GM23338 (cell line): Measurements from ENCODE around the gene CLDN3. TPM values are rescaled to one million over a fixed set of nuclear protein-coding genes. Genes with fewer than 3 reads are reported as not detected.

Experiments
- ATAC-seq: fragments of 200-7000 bp; cut with Tn5 transposase; 3 replicates; pipeline ENCODE4 v1.9.1; 2020
- DNase-seq: peaks from one replicate; pipeline ENCODE4 v3.0.0-alpha.2; 2015; ENCODE audit warnings: low spot score
- H2AFZ ChIP-seq: fragments of 200-600 bp; sonication (generic); 2 replicates; pipeline ENCODE4 v1.8.0; 2016; ENCODE audit warnings: antibody characterized with exemption, mild to moderate bottlenecking, moderate library complexity
- H3F3A ChIP-seq: fragments of 200-600 bp; sonication (generic); replicated peaks from 2 replicates; pipeline ENCODE4 v1.8.0; 2017; ENCODE audit warnings: antibody characterized with exemption, mixed run types, low read depth
- H3K27ac ChIP-seq: fragments of 200-600 bp; sonication (generic); 2 replicates; pipeline ENCODE4 v1.6.1; 2016; ENCODE audit warnings: low read depth
- H3K27me3 ChIP-seq: fragments of 200-600 bp; sonication (generic); 2 replicates; pipeline ENCODE4 v1.8.0; 2016; ENCODE audit warnings: mild to moderate bottlenecking, mixed run types, moderate library complexity; ENCODE audit not compliant: insufficient read depth
- H3K36me3 ChIP-seq: fragments of 200-600 bp; sonication (generic); 2 replicates; pipeline ENCODE4 v1.8.0; 2016; ENCODE audit warnings: mild to moderate bottlenecking; ENCODE audit not compliant: insufficient read depth
- H3K4me1 ChIP-seq: fragments of 200-600 bp; sonication (generic); 2 replicates; pipeline ENCODE4 v1.8.0; 2016; ENCODE audit warnings: mild to moderate bottlenecking, moderate library complexity; ENCODE audit not compliant: insufficient read depth
- H3K4me2 ChIP-seq: fragments of 200-600 bp; sonication (generic); 2 replicates; pipeline ENCODE4 v1.7.1; 2017; ENCODE audit warnings: mixed run types
- H3K4me3 ChIP-seq: fragments of 200-600 bp; sonication (generic); 2 replicates; pipeline ENCODE4 v1.6.1; 2016; ENCODE audit warnings: mixed run types
- H3K79me2 ChIP-seq: fragments of 200-600 bp; sonication (generic); replicated peaks from 2 replicates; pipeline ENCODE4 v1.8.0; 2017; ENCODE audit warnings: mild to moderate bottlenecking; ENCODE audit not compliant: insufficient read depth
- H3K9me2 ChIP-seq: fragments of 200-600 bp; sonication (generic); 2 replicates; pipeline ENCODE4 v1.8.0; 2017; ENCODE audit not compliant: insufficient read depth
- H4K20me1 ChIP-seq: fragments of 200-600 bp; sonication (generic); replicated peaks from 2 replicates; pipeline ENCODE4 v1.8.0; 2017; ENCODE audit warnings: mild to moderate bottlenecking; ENCODE audit not compliant: insufficient read depth
- H3K27ac Mint-ChIP-seq: 2 replicates; pipeline ENCODE4 v1.8.0; 2020; ENCODE audit warnings: inconsistent platforms, mild to moderate bottlenecking, moderate library complexity, mixed read lengths
- H3K27me3 Mint-ChIP-seq: 3 replicates; pipeline ENCODE4 v1.8.0; 2022; ENCODE audit warnings: low read depth, mild to moderate bottlenecking, moderate library complexity, mixed read lengths, inconsistent platforms; ENCODE audit not compliant: insufficient read depth, poor library complexity
- H3K36me3 Mint-ChIP-seq: 3 replicates; pipeline ENCODE4 v1.8.0; 2021; ENCODE audit warnings: low read depth, mild to moderate bottlenecking, inconsistent platforms, moderate library complexity, mixed read lengths
- H3K4me1 Mint-ChIP-seq: 3 replicates; pipeline ENCODE4 v1.8.0; 2020; ENCODE audit warnings: mild to moderate bottlenecking, inconsistent platforms, mixed read lengths
- H3K4me3 Mint-ChIP-seq: 3 replicates; pipeline ENCODE4 v1.8.0; 2021; ENCODE audit warnings: moderate library complexity, mild to moderate bottlenecking, inconsistent platforms, mixed read lengths
- H3K9me3 Mint-ChIP-seq: 3 replicates; pipeline ENCODE4 v1.8.0; 2020; ENCODE audit warnings: moderate library complexity, mild to moderate bottlenecking, inconsistent platforms, mixed read lengths
- EZH2 ChIP-seq: fragments of 200-600 bp; sonication (generic); IDR thresholded peaks from one replicate; pipeline ENCODE4 v1.8.0; 2017; ENCODE audit warnings: antibody characterized with exemption, mild to moderate bottlenecking, low read depth; ENCODE audit not compliant: unreplicated experiment
- POLR2AphosphoS5 ChIP-seq: IDR thresholded peaks from 2 replicates; pipeline ENCODE4 v1.6.1; 2016; ENCODE audit warnings: antibody characterized with exemption, low read depth
- STAT1 ChIP-seq: IDR thresholded peaks from one replicate; pipeline ENCODE4 v1.6.1; 2016; ENCODE audit warnings: antibody characterized with exemption; ENCODE audit not compliant: unreplicated experiment
- ZNF114 ChIP-seq: fragments of 250-450 bp; sonication (Bioruptor Pico); IDR thresholded peaks from 2 replicates; pipeline ENCODE4 v1.5.0; 2020; ENCODE audit warnings: mild to moderate bottlenecking, moderate library complexity
- ZNF331 ChIP-seq: fragments of 250-450 bp; sonication (Bioruptor Pico); IDR thresholded peaks from 2 replicates; pipeline ENCODE4 v1.5.0; 2020; ENCODE audit warnings: low read depth, mild to moderate bottlenecking, moderate library complexity
- polyA plus RNA-seq: library from polyadenylated mRNA; unstranded; fragments of >200 nt; fragmentation: Nextera tagmentation; extraction: Ambion mirVana; gene quantifications from 2 replicates; pipeline ENCODE4 v1.2.1, GENCODE V29; 2016
- total RNA-seq: library from RNA; depleted of rRNA; stranded (reverse); fragments of >200 nt; shearing (Covaris generic); gene quantifications from 2 replicates; pipeline ENCODE4 v1.2.3, GENCODE V29; 2014
- TF ChIP-seq, protein P1 (sequence below): fragments of 250-450 bp; sonication (Bioruptor Pico); IDR thresholded peaks from 2 replicates; pipeline ENCODE4 v1.5.0; 2020; ENCODE audit warnings: mild to moderate bottlenecking, moderate library complexity
- TF ChIP-seq, protein P2 (sequence below): IDR thresholded peaks from 2 replicates; pipeline ENCODE4 v1.6.1; 2016; ENCODE audit warnings: antibody characterized with exemption
- TF ChIP-seq, protein P3 (sequence below): IDR thresholded peaks from one replicate; pipeline ENCODE4 v1.6.1; 2018; ENCODE audit warnings: antibody characterized with exemption; ENCODE audit not compliant: unreplicated experiment
- TF ChIP-seq, protein P4 (sequence below), 2 experiments: fragments of 200-600 bp in 1 of 2; sonication (generic) in 1 of 2; conservative IDR thresholded peaks; 2 replicates each; pipeline versions ENCODE4 v1.5.1 to v1.6.1; 2016 to 2017; ENCODE audit warnings: antibody characterized with exemption in 2 of 2, low read depth in 2 of 2, mild to moderate bottlenecking in 2 of 2, moderate library complexity in 1 of 2

CLDN3 gene
- total and polyA plus RNA-seq, 2 experiments from 2014 or later: 20.1 to 27.7 TPM

DNA sequence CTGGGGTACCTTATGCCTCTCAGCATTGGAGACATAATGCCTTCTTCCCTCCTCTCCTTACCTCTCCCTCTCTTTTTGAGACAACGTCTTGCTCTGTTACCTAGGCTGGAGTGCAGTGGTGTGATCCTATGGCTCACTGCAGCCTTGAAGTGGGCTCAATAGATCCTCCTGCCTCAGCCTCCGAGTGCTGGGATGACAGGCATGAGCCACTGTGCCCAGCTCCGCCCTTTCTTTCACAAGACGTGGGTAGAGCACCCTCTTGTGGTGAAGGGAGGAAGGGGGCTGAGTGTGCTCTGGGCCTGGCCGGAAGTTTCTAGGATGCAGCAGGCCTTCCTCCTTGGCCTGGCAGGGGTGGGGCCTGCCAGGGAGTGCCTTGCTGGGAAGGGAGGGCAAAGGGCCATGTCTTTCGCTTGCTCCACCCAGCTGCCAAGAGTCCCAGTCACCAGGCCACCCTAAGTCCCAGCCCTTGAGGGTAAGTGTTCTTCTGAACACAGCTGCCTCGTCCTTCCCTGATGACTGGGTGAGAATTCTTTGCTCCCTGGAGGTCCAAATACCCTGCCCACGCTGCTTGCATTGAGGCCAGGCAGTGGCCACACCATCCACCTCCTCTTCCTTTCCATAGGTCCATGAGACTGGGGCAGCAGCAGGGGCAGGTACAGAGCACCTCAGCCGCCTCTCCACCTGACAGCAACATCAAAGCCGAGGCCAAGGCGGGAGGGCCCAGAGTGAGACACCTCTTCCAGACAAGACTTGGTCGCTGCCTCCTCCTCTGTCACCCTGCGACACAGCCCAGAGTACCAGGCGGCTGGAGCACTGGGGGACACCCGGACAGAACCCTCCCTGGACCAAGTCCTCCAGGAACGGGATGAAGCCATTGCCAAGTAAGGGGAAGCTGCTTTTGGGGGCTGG is 35.2 kb downstream of the CLDN3 start (continued):
- TF ChIP-seq, protein P1, sequence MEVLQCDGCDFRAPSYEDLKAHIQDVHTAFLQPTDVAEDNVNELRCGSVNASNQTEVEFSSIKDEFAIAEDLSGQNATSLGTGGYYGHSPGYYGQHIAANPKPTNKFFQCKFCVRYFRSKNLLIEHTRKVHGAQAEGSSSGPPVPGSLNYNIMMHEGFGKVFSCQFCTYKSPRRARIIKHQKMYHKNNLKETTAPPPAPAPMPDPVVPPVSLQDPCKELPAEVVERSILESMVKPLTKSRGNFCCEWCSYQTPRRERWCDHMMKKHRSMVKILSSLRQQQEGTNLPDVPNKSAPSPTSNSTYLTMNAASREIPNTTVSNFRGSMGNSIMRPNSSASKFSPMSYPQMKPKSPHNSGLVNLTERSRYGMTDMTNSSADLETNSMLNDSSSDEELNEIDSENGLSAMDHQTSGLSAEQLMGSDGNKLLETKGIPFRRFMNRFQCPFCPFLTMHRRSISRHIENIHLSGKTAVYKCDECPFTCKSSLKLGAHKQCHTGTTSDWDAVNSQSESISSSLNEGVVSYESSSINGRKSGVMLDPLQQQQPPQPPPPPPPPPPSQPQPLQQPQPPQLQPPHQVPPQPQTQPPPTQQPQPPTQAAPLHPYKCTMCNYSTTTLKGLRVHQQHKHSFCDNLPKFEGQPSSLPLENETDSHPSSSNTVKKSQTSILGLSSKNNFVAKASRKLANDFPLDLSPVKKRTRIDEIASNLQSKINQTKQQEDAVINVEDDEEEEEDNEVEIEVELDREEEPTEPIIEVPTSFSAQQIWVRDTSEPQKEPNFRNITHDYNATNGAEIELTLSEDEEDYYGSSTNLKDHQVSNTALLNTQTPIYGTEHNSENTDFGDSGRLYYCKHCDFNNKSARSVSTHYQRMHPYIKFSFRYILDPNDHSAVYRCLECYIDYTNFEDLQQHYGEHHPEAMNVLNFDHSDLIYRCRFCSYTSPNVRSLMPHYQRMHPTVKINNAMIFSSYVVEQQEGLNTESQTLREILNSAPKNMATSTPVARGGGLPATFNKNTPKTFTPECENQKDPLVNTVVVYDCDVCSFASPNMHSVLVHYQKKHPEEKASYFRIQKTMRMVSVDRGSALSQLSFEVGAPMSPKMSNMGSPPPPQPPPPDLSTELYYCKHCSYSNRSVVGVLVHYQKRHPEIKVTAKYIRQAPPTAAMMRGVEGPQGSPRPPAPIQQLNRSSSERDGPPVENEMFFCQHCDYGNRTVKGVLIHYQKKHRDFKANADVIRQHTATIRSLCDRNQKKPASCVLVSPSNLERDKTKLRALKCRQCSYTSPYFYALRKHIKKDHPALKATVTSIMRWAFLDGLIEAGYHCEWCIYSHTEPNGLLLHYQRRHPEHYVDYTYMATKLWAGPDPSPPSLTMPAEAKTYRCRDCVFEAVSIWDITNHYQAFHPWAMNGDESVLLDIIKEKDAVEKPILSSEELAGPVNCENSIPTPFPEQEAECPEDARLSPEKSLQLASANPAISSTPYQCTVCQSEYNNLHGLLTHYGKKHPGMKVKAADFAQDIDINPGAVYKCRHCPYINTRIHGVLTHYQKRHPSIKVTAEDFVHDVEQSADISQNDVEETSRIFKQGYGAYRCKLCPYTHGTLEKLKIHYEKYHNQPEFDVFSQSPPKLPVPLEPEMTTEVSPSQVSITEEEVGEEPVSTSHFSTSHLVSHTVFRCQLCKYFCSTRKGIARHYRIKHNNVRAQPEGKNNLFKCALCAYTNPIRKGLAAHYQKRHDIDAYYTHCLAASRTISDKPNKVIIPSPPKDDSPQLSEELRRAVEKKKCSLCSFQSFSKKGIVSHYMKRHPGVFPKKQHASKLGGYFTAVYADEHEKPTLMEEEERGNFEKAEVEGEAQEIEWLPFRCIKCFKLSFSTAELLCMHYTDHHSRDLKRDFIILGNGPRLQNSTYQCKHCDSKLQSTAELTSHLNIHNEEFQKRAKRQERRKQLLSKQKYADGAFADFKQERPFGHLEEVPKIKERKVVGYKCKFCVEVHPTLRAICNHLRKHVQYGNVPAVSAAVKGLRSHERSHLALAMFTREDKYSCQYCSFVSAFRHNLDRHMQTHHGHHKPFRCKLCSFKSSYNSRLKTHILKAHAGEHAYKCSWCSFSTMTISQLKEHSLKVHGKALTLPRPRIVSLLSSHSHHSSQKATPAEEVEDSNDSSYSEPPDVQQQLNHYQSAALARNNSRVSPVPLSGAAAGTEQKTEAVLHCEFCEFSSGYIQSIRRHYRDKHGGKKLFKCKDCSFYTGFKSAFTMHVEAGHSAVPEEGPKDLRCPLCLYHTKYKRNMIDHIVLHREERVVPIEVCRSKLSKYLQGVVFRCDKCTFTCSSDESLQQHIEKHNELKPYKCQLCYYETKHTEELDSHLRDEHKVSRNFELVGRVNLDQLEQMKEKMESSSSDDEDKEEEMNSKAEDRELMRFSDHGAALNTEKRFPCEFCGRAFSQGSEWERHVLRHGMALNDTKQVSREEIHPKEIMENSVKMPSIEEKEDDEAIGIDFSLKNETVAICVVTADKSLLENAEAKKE (CRISPR knock-in tag): no peak
- TF ChIP-seq EZH2: no peak
- TF ChIP-seq, protein P2, sequence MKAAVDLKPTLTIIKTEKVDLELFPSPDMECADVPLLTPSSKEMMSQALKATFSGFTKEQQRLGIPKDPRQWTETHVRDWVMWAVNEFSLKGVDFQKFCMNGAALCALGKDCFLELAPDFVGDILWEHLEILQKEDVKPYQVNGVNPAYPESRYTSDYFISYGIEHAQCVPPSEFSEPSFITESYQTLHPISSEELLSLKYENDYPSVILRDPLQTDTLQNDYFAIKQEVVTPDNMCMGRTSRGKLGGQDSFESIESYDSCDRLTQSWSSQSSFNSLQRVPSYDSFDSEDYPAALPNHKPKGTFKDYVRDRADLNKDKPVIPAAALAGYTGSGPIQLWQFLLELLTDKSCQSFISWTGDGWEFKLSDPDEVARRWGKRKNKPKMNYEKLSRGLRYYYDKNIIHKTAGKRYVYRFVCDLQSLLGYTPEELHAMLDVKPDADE: no peak

DNA sequence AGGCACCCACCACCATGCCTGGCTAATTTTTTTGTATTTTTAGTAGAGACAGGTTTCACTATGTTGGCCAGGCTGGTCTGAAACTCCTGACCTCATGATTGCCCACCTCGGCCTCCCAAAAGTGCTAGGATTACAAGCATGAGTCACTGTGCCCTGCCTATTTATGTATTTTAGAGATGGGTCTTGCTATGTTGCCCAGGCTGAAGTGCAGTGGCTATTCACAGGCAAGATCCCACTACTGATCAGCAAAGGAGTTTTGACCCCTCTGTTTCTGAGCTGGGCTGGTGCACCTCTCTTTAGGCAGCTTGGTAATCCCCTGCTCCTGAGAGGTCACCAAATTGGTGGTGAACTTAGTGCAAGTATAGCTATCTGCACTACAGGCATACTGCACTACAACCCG is 37.7 kb downstream of the CLDN3 start:
- Histone ChIP-seq H3K9me2 (no peaks in the 10 kb centered on the region), H3K4me2 (no peak overlapping the region)
- no peak for TF ChIP-seq ZNF114 (CRISPR knock-in tag)
- TF ChIP-seq STAT1: no peak
- TF ChIP-seq, protein P3, sequence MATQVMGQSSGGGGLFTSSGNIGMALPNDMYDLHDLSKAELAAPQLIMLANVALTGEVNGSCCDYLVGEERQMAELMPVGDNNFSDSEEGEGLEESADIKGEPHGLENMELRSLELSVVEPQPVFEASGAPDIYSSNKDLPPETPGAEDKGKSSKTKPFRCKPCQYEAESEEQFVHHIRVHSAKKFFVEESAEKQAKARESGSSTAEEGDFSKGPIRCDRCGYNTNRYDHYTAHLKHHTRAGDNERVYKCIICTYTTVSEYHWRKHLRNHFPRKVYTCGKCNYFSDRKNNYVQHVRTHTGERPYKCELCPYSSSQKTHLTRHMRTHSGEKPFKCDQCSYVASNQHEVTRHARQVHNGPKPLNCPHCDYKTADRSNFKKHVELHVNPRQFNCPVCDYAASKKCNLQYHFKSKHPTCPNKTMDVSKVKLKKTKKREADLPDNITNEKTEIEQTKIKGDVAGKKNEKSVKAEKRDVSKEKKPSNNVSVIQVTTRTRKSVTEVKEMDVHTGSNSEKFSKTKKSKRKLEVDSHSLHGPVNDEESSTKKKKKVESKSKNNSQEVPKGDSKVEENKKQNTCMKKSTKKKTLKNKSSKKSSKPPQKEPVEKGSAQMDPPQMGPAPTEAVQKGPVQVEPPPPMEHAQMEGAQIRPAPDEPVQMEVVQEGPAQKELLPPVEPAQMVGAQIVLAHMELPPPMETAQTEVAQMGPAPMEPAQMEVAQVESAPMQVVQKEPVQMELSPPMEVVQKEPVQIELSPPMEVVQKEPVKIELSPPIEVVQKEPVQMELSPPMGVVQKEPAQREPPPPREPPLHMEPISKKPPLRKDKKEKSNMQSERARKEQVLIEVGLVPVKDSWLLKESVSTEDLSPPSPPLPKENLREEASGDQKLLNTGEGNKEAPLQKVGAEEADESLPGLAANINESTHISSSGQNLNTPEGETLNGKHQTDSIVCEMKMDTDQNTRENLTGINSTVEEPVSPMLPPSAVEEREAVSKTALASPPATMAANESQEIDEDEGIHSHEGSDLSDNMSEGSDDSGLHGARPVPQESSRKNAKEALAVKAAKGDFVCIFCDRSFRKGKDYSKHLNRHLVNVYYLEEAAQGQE: no peak
- TF ChIP-seq POLR2AphosphoS5: no peak
- TF ChIP-seq, protein P2: no peak
- TF ChIP-seq ZNF331 (CRISPR knock-in tag): no peak
- TF ChIP-seq, protein P4, sequence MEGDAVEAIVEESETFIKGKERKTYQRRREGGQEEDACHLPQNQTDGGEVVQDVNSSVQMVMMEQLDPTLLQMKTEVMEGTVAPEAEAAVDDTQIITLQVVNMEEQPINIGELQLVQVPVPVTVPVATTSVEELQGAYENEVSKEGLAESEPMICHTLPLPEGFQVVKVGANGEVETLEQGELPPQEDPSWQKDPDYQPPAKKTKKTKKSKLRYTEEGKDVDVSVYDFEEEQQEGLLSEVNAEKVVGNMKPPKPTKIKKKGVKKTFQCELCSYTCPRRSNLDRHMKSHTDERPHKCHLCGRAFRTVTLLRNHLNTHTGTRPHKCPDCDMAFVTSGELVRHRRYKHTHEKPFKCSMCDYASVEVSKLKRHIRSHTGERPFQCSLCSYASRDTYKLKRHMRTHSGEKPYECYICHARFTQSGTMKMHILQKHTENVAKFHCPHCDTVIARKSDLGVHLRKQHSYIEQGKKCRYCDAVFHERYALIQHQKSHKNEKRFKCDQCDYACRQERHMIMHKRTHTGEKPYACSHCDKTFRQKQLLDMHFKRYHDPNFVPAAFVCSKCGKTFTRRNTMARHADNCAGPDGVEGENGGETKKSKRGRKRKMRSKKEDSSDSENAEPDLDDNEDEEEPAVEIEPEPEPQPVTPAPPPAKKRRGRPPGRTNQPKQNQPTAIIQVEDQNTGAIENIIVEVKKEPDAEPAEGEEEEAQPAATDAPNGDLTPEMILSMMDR (conservative IDR thresholded peaks at IDR 0.05; ENCODE audit: low read depth in 2 of 2): no peak

More for the DNA sequence above, 37.7 kb downstream of the CLDN3 start:
- H3K27me3 ChIP-seq: no peaks in the 10 kb centered on the region
- H2AFZ ChIP-seq: no peak overlapping the region
- no peak overlapping the region for H3K4me3 ChIP-seq
- peaks cover 8% of the 10 kb centered on the region; the same call in 1 of the 2 replicates for H4K20me1 ChIP-seq
- H3K27ac ChIP-seq: no peak overlapping the region
- no peaks in the 10 kb centered on the region; the same call in 1 of the 2 replicates for H3K79me2 ChIP-seq
- Mint-ChIP-seq H3K9me3 (no peaks in the 10 kb centered on the region), H3K27ac (no peak overlapping the region), H3K4me3 (no peak overlapping the region), H3K4me1 (peaks cover 15% of the 10 kb centered on the region), H3K27me3 (peaks cover 1% of the 10 kb centered on the region), H3K36me3 (peaks cover 8% of the 10 kb centered on the region)
- no peaks in the 10 kb centered on the region for H3F3A ChIP-seq
- DNase-seq (no peak), ATAC-seq (no peak)
- H3K36me3 ChIP-seq: 0 out of 2 replicates have a peak, but pooled peaks cover 3% of the 10 kb centered on the region
- H3K4me1 ChIP-seq: 0 out of 2 replicates have a peak, but pooled peaks cover 7% of the 10 kb centered on the region
